ENCODE results near the gene CRYGD.
"Not testable (repeated sequence)": the region's sequence is repeated elsewhere in the genome, so short reads cannot be mapped to it uniquely, and the experiment has no call there.

DNA sequence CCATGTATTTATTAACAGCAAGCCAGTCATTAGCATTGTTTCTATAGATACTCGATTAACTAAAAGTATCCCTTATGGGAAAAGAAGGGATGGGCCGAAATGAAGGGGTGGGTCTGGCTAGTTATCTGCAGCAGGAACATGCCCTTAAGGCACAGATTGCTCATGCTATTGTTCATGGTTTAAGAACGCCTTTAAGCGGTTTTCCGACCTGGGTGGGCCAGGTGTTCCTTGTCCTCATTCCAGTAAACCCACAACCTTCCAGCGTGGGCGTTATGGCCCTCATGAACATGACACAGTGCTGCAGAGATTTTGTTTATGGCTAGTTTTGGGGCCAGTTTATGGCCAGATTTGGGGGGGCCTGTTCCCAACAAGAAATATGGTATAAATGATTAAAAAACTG is 14.0 kb upstream of the CRYGD start:
- not testable (repeated sequence) for TF ChIP-seq SALL2 (tag by site-specific recombination; IDR thresholded peaks at IDR 0.05; ENCODE audit: borderline replicate concordance); WT1 (tag by site-specific recombination; IDR thresholded peaks at IDR 0.05)
- TF ChIP-seq, protein P1, sequence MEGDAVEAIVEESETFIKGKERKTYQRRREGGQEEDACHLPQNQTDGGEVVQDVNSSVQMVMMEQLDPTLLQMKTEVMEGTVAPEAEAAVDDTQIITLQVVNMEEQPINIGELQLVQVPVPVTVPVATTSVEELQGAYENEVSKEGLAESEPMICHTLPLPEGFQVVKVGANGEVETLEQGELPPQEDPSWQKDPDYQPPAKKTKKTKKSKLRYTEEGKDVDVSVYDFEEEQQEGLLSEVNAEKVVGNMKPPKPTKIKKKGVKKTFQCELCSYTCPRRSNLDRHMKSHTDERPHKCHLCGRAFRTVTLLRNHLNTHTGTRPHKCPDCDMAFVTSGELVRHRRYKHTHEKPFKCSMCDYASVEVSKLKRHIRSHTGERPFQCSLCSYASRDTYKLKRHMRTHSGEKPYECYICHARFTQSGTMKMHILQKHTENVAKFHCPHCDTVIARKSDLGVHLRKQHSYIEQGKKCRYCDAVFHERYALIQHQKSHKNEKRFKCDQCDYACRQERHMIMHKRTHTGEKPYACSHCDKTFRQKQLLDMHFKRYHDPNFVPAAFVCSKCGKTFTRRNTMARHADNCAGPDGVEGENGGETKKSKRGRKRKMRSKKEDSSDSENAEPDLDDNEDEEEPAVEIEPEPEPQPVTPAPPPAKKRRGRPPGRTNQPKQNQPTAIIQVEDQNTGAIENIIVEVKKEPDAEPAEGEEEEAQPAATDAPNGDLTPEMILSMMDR (tag by site-specific recombination; IDR thresholded peaks at IDR 0.05), result not testable (repeated sequence)

Data from HEK293 (cell line).